H9 (cell line): ENCODE results near the gene CLEC3A. TPM values are rescaled to one million over a fixed set of nuclear protein-coding genes. Genes with fewer than 3 reads are reported as not detected.

Source experiments
- DNase-seq: peaks from one replicate; pipeline ENCODE4 v3.0.0-alpha.2; 2017
- H2AFZ ChIP-seq: one replicate; pipeline ENCODE4 v1.6.1; 2013; ENCODE audit warnings: mild to moderate bottlenecking, low read length, control low read depth, moderate library complexity
- H2AK5ac ChIP-seq: 2 replicates; pipeline ENCODE4 v1.6.1; 2013; ENCODE audit warnings: low read length, control low read depth, mixed read lengths; ENCODE audit not compliant: insufficient read length
- H2BK120ac ChIP-seq: one replicate; pipeline ENCODE4 v1.6.1; 2013; ENCODE audit warnings: low read depth, mild to moderate bottlenecking, low read length, control low read depth, inconsistent platforms; ENCODE audit not compliant: poor library complexity, severe bottlenecking
- H2BK12ac ChIP-seq: 2 replicates; pipeline ENCODE4 v1.6.1; 2013; ENCODE audit warnings: low read length, control low read depth, mixed read lengths, low read depth; ENCODE audit not compliant: insufficient read length
- H2BK15ac ChIP-seq: 2 replicates; pipeline ENCODE4 v1.6.1; 2013; ENCODE audit warnings: low read depth, low read length, control low read depth
- H2BK20ac ChIP-seq: one replicate; pipeline ENCODE4 v1.6.1; 2013; ENCODE audit warnings: low read depth, mild to moderate bottlenecking, low read length, control low read depth, inconsistent platforms; ENCODE audit not compliant: poor library complexity, severe bottlenecking
- H2BK5ac ChIP-seq: 2 replicates; pipeline ENCODE4 v1.6.1; 2013; ENCODE audit warnings: low read length, control low read depth, mixed read lengths; ENCODE audit not compliant: insufficient read length
- H3K14ac ChIP-seq: 2 replicates; pipeline ENCODE4 v1.6.1; 2013; ENCODE audit warnings: low read length, control low read depth; ENCODE audit not compliant: insufficient read depth
- H3K18ac ChIP-seq: 2 replicates; pipeline ENCODE4 v1.6.1; 2013; ENCODE audit warnings: low read depth, mild to moderate bottlenecking, mixed read lengths, low read length, control low read depth; ENCODE audit not compliant: insufficient read length
- H3K23ac ChIP-seq: 2 replicates; pipeline ENCODE4 v1.6.1; 2013; ENCODE audit warnings: low read length, control low read depth, mixed read lengths, low read depth; ENCODE audit not compliant: insufficient read length
- H3K23me2 ChIP-seq: 2 replicates; pipeline ENCODE4 v1.6.1; 2013; ENCODE audit warnings: low read depth, mild to moderate bottlenecking, mixed read lengths, low read length, control low read depth; ENCODE audit not compliant: insufficient read length, poor library complexity, severe bottlenecking
- H3K27ac ChIP-seq: 2 replicates; pipeline ENCODE4 v1.5.1; 2013; ENCODE audit warnings: low read length, control low read depth, mixed read lengths, low read depth; ENCODE audit not compliant: insufficient read length
- H3K27me3 ChIP-seq: 2 replicates; pipeline ENCODE4 v1.6.1; 2013; ENCODE audit warnings: low read length, control low read depth, inconsistent platforms; ENCODE audit not compliant: insufficient read depth
- H3K4ac ChIP-seq: 2 replicates; pipeline ENCODE4 v1.6.1; 2013; ENCODE audit warnings: low read depth, mild to moderate bottlenecking, control low read depth, inconsistent platforms, low read length, moderate library complexity
- H3K4me1 ChIP-seq: 2 replicates; pipeline ENCODE4 v1.6.1; 2013; ENCODE audit warnings: low read length, control low read depth, inconsistent platforms; ENCODE audit not compliant: insufficient read depth
- H3K4me2 ChIP-seq: 2 replicates; pipeline ENCODE4 v1.6.1; 2013; ENCODE audit warnings: low read length, control low read depth, mixed read lengths; ENCODE audit not compliant: insufficient read length, insufficient read depth
- H3K56ac ChIP-seq: 2 replicates; pipeline ENCODE4 v1.6.1; 2013; ENCODE audit warnings: low read depth, mild to moderate bottlenecking, mixed read lengths, low read length, control low read depth; ENCODE audit not compliant: insufficient read length
- H3K79me1 ChIP-seq: 2 replicates; pipeline ENCODE4 v1.6.1; 2013; ENCODE audit warnings: low read depth, mild to moderate bottlenecking, moderate library complexity, low read length, control low read depth, inconsistent platforms; ENCODE audit not compliant: insufficient read depth, poor library complexity, severe bottlenecking
- H3K79me2 ChIP-seq: 2 replicates; pipeline ENCODE4 v1.6.1; 2013; ENCODE audit warnings: low read length, control low read depth, inconsistent platforms; ENCODE audit not compliant: insufficient read depth
- H3K9ac ChIP-seq: 2 replicates; pipeline ENCODE4 v1.6.1; 2013; ENCODE audit warnings: low read length, control low read depth, mixed read lengths; ENCODE audit not compliant: insufficient read length; ENCODE audit errors: extremely low read depth
- H3K9me3 ChIP-seq: one replicate; pipeline ENCODE4 v1.6.1; 2013; ENCODE audit warnings: low read depth, low read length, inconsistent platforms; ENCODE audit not compliant: control insufficient read depth
- H3T11ph ChIP-seq: one replicate; pipeline ENCODE4 v1.6.1; 2013; ENCODE audit warnings: mild to moderate bottlenecking, low read length, control low read depth, inconsistent platforms
- H4K20me1 ChIP-seq: one replicate; pipeline ENCODE4 v1.6.1; 2013; ENCODE audit not compliant: control insufficient read depth, insufficient read length, insufficient read depth
- H4K5ac ChIP-seq: 2 replicates; pipeline ENCODE4 v1.6.1; 2013; ENCODE audit warnings: low read depth, mild to moderate bottlenecking, mixed read lengths, low read length, control low read depth; ENCODE audit not compliant: insufficient read length
- H4K8ac ChIP-seq: replicated peaks from 2 replicates; pipeline ENCODE4 v1.6.1; 2013; ENCODE audit warnings: low read length, control low read depth, mixed read lengths, low read depth; ENCODE audit not compliant: insufficient read length
- H4K91ac ChIP-seq: 2 replicates; pipeline ENCODE4 v1.6.1; 2013; ENCODE audit warnings: low read depth, mild to moderate bottlenecking, moderate library complexity, mixed read lengths, low read length, control low read depth; ENCODE audit not compliant: insufficient read length
- H3K27ac Mint-ChIP-seq, 3 experiments: 2 replicates in 2 of 3; 3 replicates in 1 of 3; pipeline ENCODE4 v1.8.0; 2020 to 2021; ENCODE audit warnings: mixed read lengths in 3 of 3, mild to moderate bottlenecking in 1 of 3, moderate library complexity in 1 of 3
- H3K27me3 Mint-ChIP-seq: 2 replicates; pipeline ENCODE4 v1.8.0; 2021; ENCODE audit warnings: low read depth, mild to moderate bottlenecking, moderate library complexity, mixed read lengths
- H3K36me3 Mint-ChIP-seq, 3 experiments: 2 replicates in 2 of 3; 3 replicates in 1 of 3; pipeline ENCODE4 v1.8.0; 2020 to 2021; ENCODE audit warnings: low read depth in 3 of 3, mixed read lengths in 3 of 3; ENCODE audit not compliant: insufficient read depth in 1 of 3
- H3K4me1 Mint-ChIP-seq, 2 experiments: 2 replicates each; pipeline ENCODE4 v1.8.0; 2020; ENCODE audit warnings: mixed read lengths in 2 of 2
- H3K4me3 Mint-ChIP-seq, 2 experiments: 2 replicates in 1 of 2; 3 replicates in 1 of 2; pipeline ENCODE4 v1.8.0; 2020 to 2021; ENCODE audit warnings: mild to moderate bottlenecking in 2 of 2, mixed read lengths in 2 of 2, moderate library complexity in 1 of 2
- H3K9me3 Mint-ChIP-seq, 2 experiments: 2 replicates in 1 of 2; 3 replicates in 1 of 2; pipeline ENCODE4 v1.8.0; 2020; ENCODE audit warnings: mild to moderate bottlenecking in 2 of 2, mixed read lengths in 2 of 2, moderate library complexity in 1 of 2
- CTCF ChIP-seq: fragments of 200-600 bp; sonication (generic); conservative IDR thresholded peaks from 3 replicates; pipeline ENCODE4 v1.8.0; 2021; ENCODE audit warnings: antibody characterized with exemption, mild to moderate bottlenecking
- WGBS: extraction: QIAGEN DNeasy Blood & Tissue Kit; methylation state at CpG from one replicate; pipeline ENCODE4 v1.1.7; 2013; ENCODE audit warnings: missing lambda C conversion rate, low lambda C conversion rate, mixed read lengths; ENCODE audit not compliant: insufficient read length; ENCODE audit errors: extremely low coverage; 5-methylcytosine and 5-hydroxymethylcytosine counted together
- total RNA-seq: library from RNA; stranded (reverse); gene quantifications from 2 replicates; pipeline ENCODE4 v1.2.1, GENCODE V29; 2021

Gene CLEC3A
- total RNA-seq, 1 experiment from 2014 or later: not detected

- Histone ChIP-seq H4K91ac (no peak overlapping the region), H3K18ac (no peak overlapping the region), H3K4ac (no peak overlapping the region), H3K79me1 (no peaks in the 10 kb centered on the region), H3K27ac (no peak overlapping the region), H3K4me1 (no peaks in the 10 kb centered on the region; the same call in 1 of the 2 replicates), H3K14ac (no peak overlapping the region), H2BK15ac (no peak overlapping the region), H3K79me2 (peaks cover 2% of the 10 kb centered on the region; the same call in 1 of the 2 replicates), H3K9ac (no peak overlapping the region), H4K5ac (no peak overlapping the region), H3K23me2 (no peaks in the 10 kb centered on the region), H4K20me1 (no peaks in the 10 kb centered on the region), H3K23ac (no peak overlapping the region), H3T11ph (no peak overlapping the region), H2BK5ac (no peak overlapping the region), H3K27me3 (no peaks in the 10 kb centered on the region), H2AK5ac (no peak overlapping the region), H3K4me2 (no peak overlapping the region), H3K56ac (no peak overlapping the region), H2BK20ac (no peak overlapping the region), H4K8ac (no peak overlapping the region), H2BK12ac (no peak overlapping the region), H2BK120ac (no peak overlapping the region), H2AFZ (no peak overlapping the region), H3K9me3 (no peaks in the 10 kb centered on the region)
- Mint-ChIP-seq H3K9me3 (peaks cover 6 to 11% of the 10 kb centered on the region in 2 experiments), H3K27me3 (no peaks in the 10 kb centered on the region; the same call in 1 of the 2 replicates), H3K36me3 (peaks cover 5 to 10% (median 6%) of the 10 kb centered on the region in 3 experiments), H3K4me1 (peaks cover 10 to 33% of the 10 kb centered on the region in 2 experiments), H3K27ac (no peak overlapping the region), H3K4me3 (no peak overlapping the region)
- WGBS: no CpG with 5 or more reads among the region's 4 CpGs
- TF ChIP-seq CTCF: no peak
- no peak for DNase-seq
Observed at GRCh38 chr16:78001451-78002025, 20.8 kb upstream of the CLEC3A start.
